IPS DF 6.9 (cell line): Measurements from ENCODE around the gene TRPM3.

ENCODE experiments used
- DNase-seq: peaks from one replicate; pipeline ENCODE4 v3.0.0-alpha.2; 2013; ENCODE audit warnings: low read depth, low spot score
- H3K27ac ChIP-seq: one replicate; pipeline ENCODE4 v1.5.1; 2013; ENCODE audit warnings: low read length, control low read depth
- H3K27me3 ChIP-seq: 2 replicates; pipeline ENCODE4 v1.6.1; 2013; ENCODE audit warnings: mild to moderate bottlenecking, low read length; ENCODE audit not compliant: control insufficient read depth, insufficient read depth
- H3K36me3 ChIP-seq: 2 replicates; pipeline ENCODE4 v1.6.1; 2013; ENCODE audit warnings: low read length; ENCODE audit not compliant: control insufficient read depth, insufficient read depth
- H3K4me1 ChIP-seq: 2 replicates; pipeline ENCODE4 v1.6.1; 2013; ENCODE audit warnings: low read length; ENCODE audit not compliant: control insufficient read depth, insufficient read depth
- H3K4me3 ChIP-seq: 2 replicates; pipeline ENCODE4 v1.5.1; 2013; ENCODE audit warnings: mild to moderate bottlenecking, low read length
- H3K9me3 ChIP-seq: 2 replicates; pipeline ENCODE4 v1.6.1; 2013; ENCODE audit warnings: low read length, inconsistent platforms; ENCODE audit not compliant: control insufficient read depth, insufficient read depth
- WGBS: extraction: QIAGEN DNeasy Blood & Tissue Kit; methylation state at CpG from one replicate; pipeline ENCODE4 v1.1.7; 2013; ENCODE audit warnings: mixed read lengths, missing lambda C conversion rate; ENCODE audit not compliant: insufficient read length, insufficient coverage; 5-methylcytosine and 5-hydroxymethylcytosine counted together

TRPM3 gene

GRCh38 chr9:70580606-70581195 lies 540.7 kb downstream of the TRPM3 start:
- no peak for DNase-seq
- Histone ChIP-seq H3K4me1 (no peaks in the 10 kb centered on the region), H3K27ac (no peak overlapping the region), H3K36me3 (no peaks in the 10 kb centered on the region), H3K4me3 (no peak overlapping the region), H3K9me3 (no peaks in the 10 kb centered on the region), H3K27me3 (no peaks in the 10 kb centered on the region)
- no CpG with 5 or more reads among the region's 4 CpGs for WGBS

GRCh38 chr9:70579686-70580085 lies 541.7 kb downstream of the TRPM3 start:
- H3K27ac ChIP-seq = no peak overlapping the region
- DNase-seq = no peak
- no peaks in the 10 kb centered on the region for H3K9me3 ChIP-seq
- H3K4me3 ChIP-seq = no peak overlapping the region
- WGBS = no CpG with 5 or more reads among the region's 7 CpGs
- no peaks in the 10 kb centered on the region for H3K27me3 ChIP-seq
- no peaks in the 10 kb centered on the region for H3K4me1 ChIP-seq
- no peaks in the 10 kb centered on the region for H3K36me3 ChIP-seq

- no peaks in the 10 kb centered on the region for H3K4me1 ChIP-seq
These were observed 542.7 kb downstream of the TRPM3 start for GRCh38 chr9:70578720-70579119.

GRCh38 chr9:70577671-70578070 lies 543.8 kb downstream of the TRPM3 start:
- DNase-seq = no peak
- H3K36me3 ChIP-seq = no peaks in the 10 kb centered on the region
- WGBS = no CpG with 5 or more reads among the region's 5 CpGs
- H3K4me3 ChIP-seq = no peak overlapping the region
- no peaks in the 10 kb centered on the region for H3K4me1 ChIP-seq
- H3K9me3 ChIP-seq = no peaks in the 10 kb centered on the region
- H3K27ac ChIP-seq = no peak overlapping the region
- no peaks in the 10 kb centered on the region for H3K27me3 ChIP-seq

More at GRCh38 chr9:70578720-70579119, 542.7 kb downstream of the TRPM3 start:
- no peaks in the 10 kb centered on the region for H3K36me3 ChIP-seq
- no peak for DNase-seq
- H3K9me3 ChIP-seq = no peaks in the 10 kb centered on the region
- WGBS = no CpG with 5 or more reads among the region's 1 CpG
- H3K27me3 ChIP-seq = no peaks in the 10 kb centered on the region
- no peak overlapping the region for H3K4me3 ChIP-seq
- no peak overlapping the region for H3K27ac ChIP-seq

GRCh38 chr9:70576116-70576515 lies 545.3 kb downstream of the TRPM3 start:
- no peak overlapping the region for H3K4me3 ChIP-seq
- no peaks in the 10 kb centered on the region for H3K4me1 ChIP-seq
- DNase-seq = no peak
- H3K36me3 ChIP-seq = no peaks in the 10 kb centered on the region
- H3K27me3 ChIP-seq = no peaks in the 10 kb centered on the region
- no peak overlapping the region for H3K27ac ChIP-seq
- no peaks in the 10 kb centered on the region for H3K9me3 ChIP-seq
- no CpG with 5 or more reads among the region's 2 CpGs for WGBS

GRCh38 chr9:70574151-70574837 lies 547.1 kb downstream of the TRPM3 start:
- H3K9me3 ChIP-seq = no peaks in the 10 kb centered on the region
- no peak overlapping the region for H3K4me3 ChIP-seq
- H3K27me3 ChIP-seq = no peaks in the 10 kb centered on the region
- no peaks in the 10 kb centered on the region for H3K36me3 ChIP-seq
- DNase-seq = no peak
- H3K4me1 ChIP-seq = no peaks in the 10 kb centered on the region
- no peak overlapping the region for H3K27ac ChIP-seq
- no CpG with 5 or more reads among the region's 2 CpGs for WGBS

GRCh38 chr9:70573308-70573707 lies 548.1 kb downstream of the TRPM3 start:
- Histone ChIP-seq H3K27me3 (no peaks in the 10 kb centered on the region), H3K4me3 (no peak overlapping the region), H3K4me1 (no peaks in the 10 kb centered on the region), H3K36me3 (no peaks in the 10 kb centered on the region), H3K27ac (no peak overlapping the region), H3K9me3 (no peaks in the 10 kb centered on the region)
- DNase-seq = no peak

GRCh38 chr9:70571258-70571657 lies 550.2 kb downstream of the TRPM3 start:
- no CpG with 5 or more reads among the region's 5 CpGs for WGBS
- H3K9me3 ChIP-seq = no peaks in the 10 kb centered on the region
- no peak overlapping the region for H3K27ac ChIP-seq
- no peaks in the 10 kb centered on the region for H3K36me3 ChIP-seq
- no peaks in the 10 kb centered on the region for H3K27me3 ChIP-seq
- no peak overlapping the region for H3K4me3 ChIP-seq
- 0 out of 2 replicates have a peak, but pooled peaks cover 2% of the 10 kb centered on the region for H3K4me1 ChIP-seq
- DNase-seq = no peak

- H3K9me3 ChIP-seq = no peaks in the 10 kb centered on the region
- no peak overlapping the region for H3K27ac ChIP-seq
- H3K36me3 ChIP-seq = no peaks in the 10 kb centered on the region
- H3K4me3 ChIP-seq = no peak overlapping the region
- no CpG with 5 or more reads among the region's 3 CpGs for WGBS
- 0 out of 2 replicates have a peak, but pooled peaks cover 2% of the 10 kb centered on the region for H3K4me1 ChIP-seq
- DNase-seq = no peak
- no peaks in the 10 kb centered on the region for H3K27me3 ChIP-seq
These were observed 551.6 kb downstream of the TRPM3 start for GRCh38 chr9:70569791-70570190.

- Histone ChIP-seq H3K4me1 (0 out of 2 replicates have a peak, but pooled peaks cover 2% of the 10 kb centered on the region), H3K4me3 (no peak overlapping the region), H3K27me3 (no peaks in the 10 kb centered on the region), H3K9me3 (no peaks in the 10 kb centered on the region), H3K36me3 (no peaks in the 10 kb centered on the region), H3K27ac (no peak overlapping the region)
- no CpG with 5 or more reads among the region's 4 CpGs for WGBS
- no peak for DNase-seq
These were observed 552.2 kb downstream of the TRPM3 start for GRCh38 chr9:70569070-70569772.
